K562 (cell line): ENCODE measurements around the gene DLX2. TPM values are rescaled to one million over a fixed set of nuclear protein-coding genes. Genes with fewer than 3 reads are reported as not detected.

Experiments used
- ATAC-seq: fragments of 200-7000 bp; cut with Tn5 transposase; 3 replicates; pipeline ENCODE4 v1.9.1; 2020; ENCODE audit warnings: moderate library complexity
- BruUV-seq: library from RNA; stranded (reverse); fragments of 400-500 nt; replicated peaks from 2 replicates; lab custom pipeline; 2021; lab: Mats Ljungman, UMichigan
- CTCF ChIA-PET: fragments of 300-600 bp; formaldehyde crosslinking; extraction: SDS; loops from one replicate; lab custom pipeline; 2021; ENCODE audit warnings: low intra/inter-chr PET ratio; lab: Yijun Ruan, JAX
- POLR2A ChIA-PET: fragments of 300-600, 350-650 bp; sonication (Branson Sonifier 250); formaldehyde crosslinking; extraction: SDS; loops from one replicate; lab custom pipeline; 2021; ENCODE audit warnings: antibody characterized with exemption, inconsistent platforms; lab: Yijun Ruan, JAX
- DNase-seq, 4 experiments: peaks; one replicate each; pipeline versions ENCODE4 v3.0.0 to v3.0.0-alpha.2; 2011 to 2018; ENCODE audit warnings: low spot score in 3 of 4, mixed read lengths in 3 of 4; ENCODE audit errors: extremely low read depth in 1 of 4
- FAIRE-seq: peaks from 2 replicates; lab custom pipeline; 2011; peaks lifted over from hg19 to GRCh38; lab: Jason Lieb, UNC
- H2AFZ ChIP-seq: 2 replicates; pipeline ENCODE4 v1.6.0; 2011; ENCODE audit warnings: low read depth, low read length, control low read depth, inconsistent platforms
- H3K27ac ChIP-seq: fragments of 200-600 bp; 3 replicates; pipeline ENCODE4 v1.8.0; 2011; ENCODE audit warnings: low read depth, mild to moderate bottlenecking, control low read depth, inconsistent platforms, low read length, moderate library complexity, mixed read lengths; ENCODE audit errors: extremely low read depth
- H3K27me3 ChIP-seq, 2 experiments: fragments of 300-600 bp in 1 of 2; 2 replicates in 1 of 2; 3 replicates in 1 of 2; pipeline versions ENCODE4 v1.6.0 to v1.8.0; 2011; ENCODE audit warnings: inconsistent platforms in 2 of 2, low read length in 2 of 2, mild to moderate bottlenecking in 1 of 2, mixed read lengths in 1 of 2, moderate library complexity in 1 of 2; ENCODE audit not compliant: control insufficient read depth in 2 of 2, insufficient read depth in 2 of 2
- H3K36me3 ChIP-seq: fragments of 300-600 bp; 3 replicates; pipeline ENCODE4 v1.8.0; 2011; ENCODE audit warnings: mild to moderate bottlenecking, low read length, inconsistent platforms; ENCODE audit not compliant: control insufficient read depth, insufficient read depth
- H3K4me1 ChIP-seq, 2 experiments: fragments of 200-600 bp in 1 of 2; replicated peaks in 1 of 2; 2 replicates in 1 of 2; 3 replicates in 1 of 2; pipeline versions ENCODE4 v1.5.1 to v1.8.0; 2011; ENCODE audit warnings: inconsistent platforms in 2 of 2, low read length in 2 of 2, mild to moderate bottlenecking in 1 of 2, mixed read lengths in 1 of 2, moderate library complexity in 1 of 2; ENCODE audit not compliant: control insufficient read depth in 2 of 2, insufficient read depth in 2 of 2
- H3K4me2 ChIP-seq: 2 replicates; pipeline ENCODE4 v1.6.1; 2011; ENCODE audit warnings: low read length, control low read depth, inconsistent platforms, mixed read lengths; ENCODE audit not compliant: insufficient read depth
- H3K4me3 ChIP-seq: fragments of 200-600 bp; sonication (generic), shearing (Covaris generic); 2 replicates; pipeline ENCODE4 v1.5.1; 2016; ENCODE audit warnings: control low read depth, inconsistent platforms
- H3K79me2 ChIP-seq: fragments of 200-600 bp; 3 replicates; pipeline ENCODE4 v1.8.0; 2011; ENCODE audit warnings: low read length, inconsistent platforms; ENCODE audit not compliant: control insufficient read depth, insufficient read depth
- H3K9ac ChIP-seq, 2 experiments: 2 replicates each; pipeline versions ENCODE4 v1.6.0 to v1.6.1; 2011; ENCODE audit warnings: low read depth in 2 of 2, low read length in 2 of 2, control low read depth in 1 of 2, inconsistent platforms in 1 of 2, mild to moderate bottlenecking in 1 of 2, mixed read lengths in 1 of 2; ENCODE audit not compliant: insufficient read depth in 1 of 2
- H3K9me1 ChIP-seq: one replicate; pipeline ENCODE4 v1.6.0; 2011; ENCODE audit warnings: inconsistent platforms, mild to moderate bottlenecking, low read length, moderate library complexity; ENCODE audit not compliant: control insufficient read depth, insufficient read depth
- H3K9me3 ChIP-seq: replicated peaks from 2 replicates; pipeline ENCODE4 v1.5.1; 2011; ENCODE audit warnings: low read depth, low read length, inconsistent platforms; ENCODE audit not compliant: control insufficient read depth, insufficient read depth
- H4K20me1 ChIP-seq: replicated peaks from 2 replicates; pipeline ENCODE4 v1.6.1; 2011; ENCODE audit warnings: low read length, inconsistent platforms, mixed read lengths; ENCODE audit not compliant: control insufficient read depth, insufficient read depth
- HMBOX1 ChIP-seq: sonication (generic); IDR thresholded peaks from 2 replicates; pipeline ENCODE4 v1.6.1; 2016
- PHF21A ChIP-seq: fragments of 450-650 bp; IDR thresholded peaks from 2 replicates; pipeline ENCODE4 v1.6.1; 2017; ENCODE audit warnings: low read depth, borderline replicate concordance
- REST ChIP-seq, 2 experiments: fragments of 450-650 bp; formaldehyde crosslinking in 1 of 2; IDR thresholded peaks; 2 replicates each; pipeline versions ENCODE4 v1.4.0 to v1.6.1; 2014 to 2020; ENCODE audit warnings: mild to moderate bottlenecking in 2 of 2, borderline replicate concordance in 1 of 2, low read depth in 1 of 2
- YY1 ChIP-seq, 3 experiments: IDR thresholded peaks; 2 replicates each; pipeline ENCODE4 v1.6.1; 2011; ENCODE audit warnings: low read length in 2 of 3, mild to moderate bottlenecking in 2 of 3, moderate library complexity in 2 of 3, borderline replicate concordance in 1 of 3, control low read depth in 1 of 3, low read depth in 1 of 3; ENCODE audit not compliant: insufficient read depth in 3 of 3, insufficient replicate concordance in 2 of 3, control insufficient read depth in 1 of 3, insufficient read length in 1 of 3; ENCODE audit errors: extremely low read depth in 1 of 3
- ZNF280B ChIP-seq: fragments of 250-450 bp; sonication (Bioruptor Pico); IDR thresholded peaks from 2 replicates; pipeline ENCODE4 v1.5.1; 2021; ENCODE audit warnings: mild to moderate bottlenecking
- ZNF445 ChIP-seq: fragments of 250-450 bp; sonication (Bioruptor Pico); IDR thresholded peaks from 2 replicates; pipeline ENCODE4 v1.4.0; 2020; ENCODE audit warnings: low read depth, mild to moderate bottlenecking, moderate library complexity
- ZZZ3 ChIP-seq: fragments of 450-650 bp; IDR thresholded peaks from 2 replicates; pipeline ENCODE4 v1.6.1; 2016; ENCODE audit warnings: antibody characterized with exemption, mild to moderate bottlenecking, moderate library complexity
- WGBS: fragments of 100-300 bp; shearing (Covaris generic); methylation state at CpG from one replicate; pipeline ENCODE4 v1.1.6; 2016; ENCODE audit warnings: low coverage, mixed read lengths; ENCODE audit not compliant: insufficient coverage; ENCODE audit errors: missing lambda C conversion rate; 5-methylcytosine and 5-hydroxymethylcytosine counted together
- in situ Hi-C: fragments of 300-500 bp; cut with MboI; formaldehyde crosslinking; loops from 4 replicates; pipeline ENCODE4 v1.15.0; 2018; ENCODE audit warnings: inconsistent platforms, mixed read lengths
- intact Hi-C: fragments of 100-400 bp; cut with micrococcal nuclease; formaldehyde crosslinking; loops from 2 replicates; pipeline ENCODE4 v1.14.2; 2022
- polyA plus RNA-seq, 8 experiments: library from polyadenylated mRNA; depleted of rRNA in 4 of 8; stranded (reverse) in 5 of 8; unstranded in 3 of 8; fragments of >200 nt; fragmentation: Nextera tagmentation in 2 of 8; fragmentation: Illumina TruSeq in 1 of 8; extraction: Ambion mirVana in 2 of 8; extraction: Trizol in 1 of 8; gene quantifications; 2 replicates each; pipeline versions ENCODE4 v1.2.1 to v1.2.3, GENCODE V29; 2011 to 2014; ENCODE audit warnings: inconsistent platforms in 1 of 8, missing spikeins in 1 of 8
- total RNA-seq, 7 experiments: library from RNA; depleted of rRNA in 6 of 7; stranded (reverse); fragments of >200 nt in 6 of 7; fragmentation: Illumina TruSeq in 2 of 7; extraction: Trizol in 2 of 7; gene quantifications; 2 replicates each; pipeline versions ENCODE4 v1.2.1 to v1.2.3, GENCODE V29; 2011 to 2021; ENCODE audit warnings: low replicate concordance in 1 of 7

The DLX2 gene
- total and polyA plus RNA-seq, 9 of the 15 experiments (the other 6 are each of a cell fraction or from before 2014, with no cell fraction given), result 0.14 to 4.3 (median 0.86) TPM

GRCh38 chr2:172134270-172134669, 31.6 kb upstream of the DLX2 start:
- no peaks in the 10 kb centered on the region for H3K9me1 ChIP-seq
- no peaks in the 10 kb centered on the region for H3K36me3 ChIP-seq
- WGBS, result 3% methylated on average over 3 of the region's 3 CpGs
- no TSS peak for BruUV-seq
- DNase-seq (no peak), FAIRE-seq (no peak), ATAC-seq (peak; percentile 53; the same call in 1 of the 3 replicates)
- H3K4me3 ChIP-seq, result no peak overlapping the region
- no peaks in the 10 kb centered on the region for H3K9me3 ChIP-seq
- POLR2A ChIA-PET, result no interaction called here
- H4K20me1 ChIP-seq, result no peaks in the 10 kb centered on the region
- no peaks in the 10 kb centered on the region for H3K79me2 ChIP-seq
- H3K9ac ChIP-seq, result no peak overlapping the region
- no peak for TF ChIP-seq PHF21A
- TF ChIP-seq YY1 (IDR thresholded peaks at IDR 0.05; ENCODE audit: borderline replicate concordance in 1 of 3, control insufficient read depth in 1 of 3, extremely low read depth in 1 of 3, insufficient read depth in 3 of 3, insufficient read length in 1 of 3, insufficient replicate concordance in 2 of 3, low read depth in 1 of 3, low read length in 2 of 3), result no peak
- TF ChIP-seq ZNF280B (CRISPR knock-in tag), result no peak
- TF ChIP-seq REST (IDR thresholded peaks at IDR 0.05; ENCODE audit: borderline replicate concordance), result no peak
- no peak for TF ChIP-seq REST (CRISPR knock-in tag; IDR thresholded peaks at IDR 0.05; ENCODE audit: low read depth)
- TF ChIP-seq ZNF445 (CRISPR knock-in tag), result no peak
- TF ChIP-seq HMBOX1, result peak; percentile 73
- TF ChIP-seq ZZZ3, result no peak
- H3K4me2 ChIP-seq, result no peak overlapping the region
- intact Hi-C loops (no loop called here), in situ Hi-C loops (no loop called here)
- H2AFZ ChIP-seq, result no peak overlapping the region
- H3K4me1 ChIP-seq, result no peaks in the 10 kb centered on the region
- CTCF ChIA-PET, result no interaction called here
- peaks cover 4 to 5% of the 10 kb centered on the region in 2 experiments; a peak in 2 of 5 replicates for H3K27me3 ChIP-seq
- no peak overlapping the region for H3K27ac ChIP-seq
